NCI-H345 (cell line): Measurements from ENCODE around the gene USP7.
"Not testable (repeated sequence)": the region's sequence is repeated elsewhere in the genome, so short reads cannot be mapped to it uniquely, and the experiment has no call there.

ENCODE experiments used
- DNase-seq: peaks from one replicate; lab custom pipeline; 2025; lab: John Stamatoyannopoulos, UW

Gene USP7

GRCh38 chr16:8963821-8964441 is at the start of gene USP7:
USP7 (minus strand) TSS chr16:8963906; CDS start chr16:8963285, 621 bp downstream.
- DNase-seq, result peak; percentile 91

- no peak for DNase-seq
Observed at GRCh38 chr16:9013508-9013864, 49.8 kb upstream of the USP7 start.

GRCh38 chr16:9012848-9013507 is 49.3 kb upstream of the USP7 start:
- DNase-seq, result peak; percentile 35

- DNase-seq, result no peak
Observed at GRCh38 chr16:9012330-9012729, 48.6 kb upstream of the USP7 start.

GRCh38 chr16:9008601-9009260 is 45.0 kb upstream of the USP7 start:
- peak; percentile 68 for DNase-seq

- DNase-seq, result no peak
Observed at GRCh38 chr16:9007177-9007794, 43.6 kb upstream of the USP7 start.

- no peak for DNase-seq
Observed at GRCh38 chr16:9004183-9004582, 40.5 kb upstream of the USP7 start.

GRCh38 chr16:9003763-9004162 is 40.1 kb upstream of the USP7 start:
- DNase-seq, result no peak

GRCh38 chr16:9003322-9003721 is 39.6 kb upstream of the USP7 start:
- peak; percentile 70 for DNase-seq

GRCh38 chr16:9002042-9002441 is 38.3 kb upstream of the USP7 start:
- no peak for DNase-seq

GRCh38 chr16:9000664-9001063 is 37.0 kb upstream of the USP7 start:
- no peak for DNase-seq

- no peak for DNase-seq
Observed at GRCh38 chr16:8999800-9000199, 36.1 kb upstream of the USP7 start.

- no peak for DNase-seq
Observed at GRCh38 chr16:8998108-8998507, 34.4 kb upstream of the USP7 start.

GRCh38 chr16:8996891-8997290 is 33.2 kb upstream of the USP7 start:
- DNase-seq, result no peak

- DNase-seq, result no peak
Observed at GRCh38 chr16:8990445-8990844, 26.7 kb upstream of the USP7 start.

GRCh38 chr16:8989099-8989878 is 25.6 kb upstream of the USP7 start:
- DNase-seq, result no peak

- DNase-seq, result no peak
Observed at GRCh38 chr16:8986818-8987191, 23.1 kb upstream of the USP7 start.

GRCh38 chr16:8986111-8986510 is 22.4 kb upstream of the USP7 start:
- DNase-seq, result no peak

- no peak for DNase-seq
Observed at GRCh38 chr16:8982816-8983215, 19.1 kb upstream of the USP7 start.

GRCh38 chr16:8981901-8982300 is 18.2 kb upstream of the USP7 start:
- not testable (repeated sequence) for DNase-seq

- DNase-seq, result peak; percentile 11
Observed at GRCh38 chr16:8976189-8976588, 12.5 kb upstream of the USP7 start.

GRCh38 chr16:8975039-8975438 is 11.3 kb upstream of the USP7 start:
- no peak for DNase-seq
